ENCODE data around the gene TMEM250.

TMEM250 gene

DNA sequence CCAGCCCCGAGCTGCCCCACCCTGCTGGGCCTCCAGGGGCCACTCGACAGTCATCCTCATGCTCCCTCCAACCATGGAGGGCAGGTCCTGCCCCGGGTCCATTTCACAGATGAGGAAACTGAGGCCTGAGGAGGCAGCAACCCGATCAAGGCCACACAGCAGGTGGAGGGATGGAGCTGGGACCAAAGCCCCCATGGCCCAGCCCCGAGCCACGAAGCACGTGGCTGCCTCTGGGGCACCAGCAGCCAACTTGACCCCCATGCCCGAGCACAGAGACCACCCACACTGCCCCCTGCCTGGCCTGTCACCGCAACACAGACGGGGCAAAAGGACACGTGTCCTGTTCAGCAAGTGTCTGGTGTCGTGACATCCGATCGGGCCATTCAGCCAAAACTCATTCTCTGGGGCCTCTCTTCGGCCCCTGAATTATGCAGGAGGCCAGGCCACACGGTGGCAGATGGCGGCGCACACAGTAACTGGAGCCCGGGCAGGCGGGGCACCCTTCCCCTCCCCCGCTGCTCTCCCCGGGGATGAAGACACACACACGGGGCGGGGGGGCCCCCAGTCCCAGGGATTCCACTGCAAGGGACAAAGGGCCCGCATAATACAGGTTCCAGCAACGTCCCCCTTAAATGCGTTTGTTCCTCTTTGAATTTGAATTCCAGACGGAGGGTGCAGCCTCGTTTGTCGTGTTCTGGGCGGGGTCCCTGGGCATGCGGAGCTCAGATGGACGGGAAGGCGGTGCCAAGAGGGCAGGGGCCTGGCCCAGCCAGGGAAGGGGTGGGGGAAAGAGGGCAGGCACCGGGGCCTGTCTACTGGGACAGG, 29.4 kb upstream of the TMEM250 start:
- DNase-seq (ENCODE audit: low spot score) = no peak

DNA sequence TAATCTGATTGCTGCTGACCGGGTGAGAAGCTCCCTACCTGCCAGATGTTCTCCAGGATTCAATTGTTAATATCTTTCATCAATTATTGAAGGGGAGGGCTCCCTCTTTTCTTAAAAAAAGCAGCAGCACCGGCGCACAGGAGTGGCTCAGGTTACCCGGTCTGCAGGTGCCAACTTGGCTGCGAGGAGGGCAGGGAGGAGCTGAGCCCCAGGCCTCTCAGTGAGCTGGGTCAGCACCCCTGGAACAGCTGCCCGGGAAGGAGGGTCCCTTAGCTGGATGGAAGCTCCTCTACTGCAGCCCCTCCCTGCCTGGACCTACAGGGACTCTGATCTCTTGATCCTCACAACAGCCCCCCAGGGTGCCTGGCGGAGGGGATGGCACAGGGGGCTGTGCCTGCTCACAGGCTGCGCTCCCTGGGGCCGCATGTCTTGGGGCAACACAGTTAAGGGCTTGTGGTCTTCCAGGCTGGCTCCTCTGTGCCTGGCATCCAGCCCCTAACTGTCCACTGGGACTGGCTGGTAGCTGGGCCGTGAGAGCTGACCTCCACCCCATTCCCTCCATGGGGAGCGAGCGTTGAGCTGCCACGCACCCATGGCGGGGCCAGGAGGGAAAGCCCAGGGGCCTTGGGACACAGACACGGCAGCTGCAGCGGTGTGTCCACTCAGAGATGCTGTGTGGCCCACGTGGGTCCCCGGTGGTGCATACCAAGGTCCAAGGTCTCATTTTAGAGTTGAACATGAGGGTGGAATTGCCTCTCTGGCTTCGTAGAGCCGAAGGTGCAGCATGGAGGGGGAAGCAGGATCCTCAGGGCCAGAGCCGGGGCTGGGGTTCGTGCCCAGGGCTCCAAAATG, 28.6 kb upstream of the TMEM250 start:
- no peak for DNase-seq (ENCODE audit: low spot score)

DNA sequence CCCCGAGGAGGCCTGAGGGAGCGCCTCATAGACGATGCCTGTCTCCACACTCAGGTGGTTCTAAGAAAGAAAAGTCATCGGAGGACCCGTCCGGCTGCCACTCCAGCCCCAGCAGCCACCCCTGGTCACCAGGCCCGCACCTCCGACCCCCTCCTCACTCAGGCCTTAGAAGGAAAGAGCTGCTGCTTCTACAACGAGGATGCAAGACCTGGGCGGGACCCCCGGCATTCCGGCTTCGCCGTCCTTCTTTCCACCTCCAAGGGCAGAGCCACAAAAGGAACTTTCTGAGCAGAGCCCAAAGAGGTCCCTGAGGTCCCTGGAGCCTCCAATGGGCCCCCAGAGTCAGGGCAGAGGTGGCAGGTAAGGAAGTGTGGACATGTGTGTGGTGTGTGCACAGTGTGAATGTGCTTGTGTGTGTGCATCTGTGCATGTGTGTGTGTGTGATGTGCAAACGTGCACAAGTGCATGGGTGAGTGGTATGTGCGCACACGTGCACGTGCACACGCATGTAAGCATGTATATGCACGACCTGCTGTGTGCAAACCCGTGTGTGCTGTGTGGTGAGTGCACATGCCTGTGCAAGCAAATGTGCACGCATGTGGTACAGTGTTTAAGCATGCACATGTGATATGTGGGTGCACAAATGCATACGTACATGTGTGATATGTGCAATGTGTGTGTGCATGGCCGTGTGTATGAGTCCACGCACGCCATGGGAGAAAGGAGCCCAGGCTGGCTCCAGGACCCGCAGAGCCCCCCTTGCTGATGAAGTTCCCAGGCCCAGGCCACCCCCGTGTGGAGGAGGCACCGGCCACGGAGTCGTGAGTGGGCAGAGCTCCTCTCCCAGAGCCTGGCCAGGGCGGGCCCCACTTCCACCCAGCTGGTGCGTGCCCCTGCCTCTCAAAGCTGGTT, 27.7 kb upstream of the TMEM250 start:
- no peak for DNase-seq (ENCODE audit: low spot score)

DNA sequence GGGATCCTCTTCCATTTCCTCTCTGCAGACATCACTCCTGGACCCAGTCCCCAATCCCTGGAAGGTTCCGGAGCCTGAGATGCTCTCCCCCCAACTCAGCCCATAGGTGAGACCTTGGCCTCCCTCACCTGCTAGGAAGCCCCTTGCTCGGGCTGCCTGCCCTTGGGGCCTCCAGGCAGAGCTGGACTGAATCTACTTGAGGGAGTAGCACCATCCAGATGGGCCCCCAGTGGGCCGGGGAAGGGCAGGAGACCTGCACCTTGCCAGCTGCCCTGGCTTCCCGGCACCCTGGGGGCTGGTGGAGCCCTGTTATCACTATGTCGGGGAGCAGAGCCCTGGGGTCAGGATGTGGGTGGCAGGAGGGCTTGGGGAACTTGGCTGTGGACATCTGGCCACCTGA, 26.9 kb upstream of the TMEM250 start:
- no peak for DNase-seq (ENCODE audit: low spot score)

DNA sequence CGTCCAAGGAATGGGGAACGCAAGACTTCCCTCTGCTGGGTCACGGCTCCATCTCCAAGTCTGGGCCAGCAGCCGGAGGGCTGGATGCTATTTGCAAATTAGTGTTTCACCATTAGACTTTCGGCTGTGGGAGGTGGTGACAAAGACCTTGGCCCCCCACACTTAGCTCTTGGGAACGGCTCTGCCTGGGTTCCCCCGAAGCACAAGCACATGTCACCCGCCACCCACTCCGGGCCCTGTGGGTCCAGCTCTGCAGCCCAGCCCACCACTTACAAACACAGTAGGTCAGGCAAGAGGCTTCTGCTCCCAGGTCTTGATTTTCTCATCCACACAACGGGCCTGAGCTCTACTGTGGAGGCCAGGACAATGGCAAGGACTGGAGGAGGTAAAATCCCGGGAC, 25.8 kb upstream of the TMEM250 start:
- DNase-seq (ENCODE audit: low spot score) = no peak

DNA sequence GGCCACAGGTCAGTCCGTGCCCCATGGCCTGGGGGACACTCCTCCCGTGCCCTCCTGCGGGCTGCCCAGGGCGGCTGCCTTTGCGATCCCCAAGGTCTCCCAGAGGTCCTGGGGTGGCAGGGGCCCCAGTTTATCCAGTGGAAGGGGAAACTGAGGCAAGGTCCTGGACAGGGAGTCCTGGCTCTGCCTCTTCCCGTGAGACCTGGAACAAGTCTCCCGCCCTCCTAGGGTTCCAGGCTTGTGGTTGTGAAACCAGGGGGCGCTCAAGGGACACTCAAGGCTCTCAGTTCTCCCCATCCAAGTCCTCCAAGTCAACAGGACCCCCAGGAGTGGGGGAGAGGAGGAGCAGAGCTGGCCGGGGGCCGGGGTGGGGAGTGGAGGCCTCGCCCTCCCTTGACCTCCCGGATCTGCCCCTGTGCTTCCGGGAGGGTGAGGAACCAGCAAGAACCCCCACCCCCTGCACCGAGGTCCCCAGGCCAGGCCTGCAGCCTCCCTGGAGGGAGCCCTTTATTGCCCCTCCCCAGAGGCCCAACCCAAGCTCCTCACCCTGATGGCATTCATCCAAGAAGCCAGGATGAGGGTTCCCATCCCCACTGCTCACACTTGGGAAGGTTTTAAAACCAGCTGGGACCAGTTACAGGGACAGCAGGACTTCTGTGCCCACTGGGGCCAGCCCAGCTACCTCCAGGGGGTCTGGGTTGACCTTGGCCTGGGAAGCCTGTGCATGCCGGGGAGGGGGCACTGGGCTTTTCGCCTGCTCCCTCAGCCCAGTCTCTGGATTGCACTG, 24.7 kb upstream of the TMEM250 start:
- DNase-seq (ENCODE audit: low spot score) = peak; percentile 79

DNA sequence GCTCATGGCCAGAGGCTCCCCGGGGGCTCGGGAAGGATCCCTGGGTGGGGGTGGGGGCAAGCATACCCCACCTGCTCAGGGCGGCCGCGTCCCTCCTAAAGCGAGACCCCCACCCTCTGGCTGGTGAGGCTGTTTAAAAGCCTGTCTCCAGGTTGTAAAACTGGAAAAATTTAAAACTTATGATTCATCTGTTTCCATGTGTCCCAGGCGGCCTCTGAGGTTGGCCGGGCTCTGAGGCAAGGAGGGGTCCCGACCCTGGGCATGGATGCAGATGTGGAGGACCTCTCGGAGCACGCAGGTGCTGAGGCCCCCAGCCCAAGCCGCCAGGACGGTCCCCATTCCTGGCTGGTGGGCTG, 24.2 kb upstream of the TMEM250 start:
- no peak for DNase-seq (ENCODE audit: low spot score)

DNA sequence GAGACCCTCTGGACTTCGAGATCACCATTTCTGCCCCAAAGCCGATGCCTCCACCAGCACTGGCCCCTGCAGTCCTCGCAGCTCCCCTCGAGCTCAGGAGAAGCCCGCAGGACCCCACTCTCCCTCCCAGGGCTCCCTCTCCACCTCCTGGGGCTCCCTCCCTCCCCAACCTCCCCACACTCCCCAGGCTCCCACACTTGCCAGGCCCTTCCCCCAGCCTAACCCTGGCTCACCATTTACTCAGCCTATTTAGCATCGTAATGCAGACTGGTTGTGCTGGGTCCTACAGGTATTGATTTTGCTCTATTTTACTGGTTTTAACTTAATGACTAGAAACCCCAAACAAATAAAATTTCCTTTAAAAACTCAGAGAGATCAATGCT, 23.7 kb upstream of the TMEM250 start:
- DNase-seq (ENCODE audit: low spot score) = no peak

DNA sequence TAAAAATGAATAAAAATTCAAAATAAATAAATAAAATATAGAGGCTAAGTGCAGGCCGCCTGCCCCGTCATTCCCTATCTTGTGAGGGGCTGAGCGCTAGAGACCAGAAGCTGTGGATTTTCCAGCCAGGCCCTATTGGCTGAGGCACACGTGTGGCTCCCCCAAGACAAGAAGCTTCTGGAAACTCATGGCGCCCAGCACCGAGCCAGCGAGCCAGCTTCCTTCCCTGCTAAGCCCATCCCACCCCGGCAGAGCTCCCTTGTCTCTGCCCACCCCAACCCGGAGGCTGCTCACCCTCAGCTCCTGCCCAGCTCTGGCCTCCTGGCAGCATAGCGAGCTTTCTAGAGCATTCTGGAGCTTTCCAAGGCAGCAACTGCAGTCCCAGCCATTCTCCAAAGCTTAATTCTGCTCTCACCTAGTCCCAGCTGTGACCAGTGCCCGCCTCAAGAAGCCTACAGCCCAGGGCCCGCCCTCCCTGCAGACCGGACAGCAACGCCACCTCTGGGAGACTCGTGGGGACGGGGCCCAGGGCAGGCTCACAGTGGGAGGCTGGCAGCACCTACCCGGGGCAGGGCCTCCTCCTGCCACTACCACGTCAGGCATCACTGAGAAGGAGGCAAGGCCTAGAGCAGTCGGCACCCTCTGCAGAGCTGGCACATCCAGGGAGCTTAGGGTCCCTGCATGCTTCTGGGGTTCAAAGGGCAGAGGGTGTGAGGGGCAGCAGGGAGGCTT, 23.2 kb upstream of the TMEM250 start:
- DNase-seq (ENCODE audit: low spot score) = no peak

DNA sequence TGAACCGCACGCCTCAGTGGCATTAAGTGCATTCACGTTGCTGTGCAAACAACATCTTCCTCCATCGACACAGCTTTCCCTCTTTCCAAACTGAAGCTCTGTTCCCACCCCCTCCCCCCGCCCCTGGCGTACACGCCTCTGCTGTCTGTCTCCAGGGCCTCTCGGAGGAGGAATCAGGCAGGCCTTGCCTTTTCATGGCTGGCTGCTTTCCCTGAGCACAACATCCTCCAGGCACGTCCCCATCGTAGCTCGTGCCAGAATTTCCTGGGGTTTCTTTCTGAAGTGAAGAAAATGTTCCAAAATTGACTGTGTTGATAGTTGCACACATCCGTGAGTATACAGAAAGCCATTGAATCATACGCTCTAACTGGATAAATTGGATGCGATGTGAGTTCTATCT, 22.3 kb upstream of the TMEM250 start:
- no peak for DNase-seq (ENCODE audit: low spot score)

DNA sequence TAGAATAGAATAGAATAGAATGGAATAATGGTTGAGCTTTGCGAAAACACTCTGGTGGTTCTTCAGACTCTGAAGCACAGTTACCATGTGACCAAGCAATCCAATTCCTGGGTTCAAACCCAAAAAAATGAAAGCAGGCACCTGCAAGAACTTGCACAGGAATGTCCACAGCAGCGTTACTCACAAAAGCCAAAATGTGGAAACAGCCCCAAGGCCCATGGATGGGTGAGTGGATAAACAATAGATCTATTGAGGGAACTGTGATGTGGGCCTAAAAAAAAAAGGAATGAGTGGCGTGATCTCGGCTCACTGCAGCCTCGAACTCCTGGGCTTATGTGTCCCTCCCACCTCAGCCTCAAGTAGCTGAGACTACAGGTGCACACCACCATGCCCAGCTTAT, 21.4 kb upstream of the TMEM250 start:
- no peak for DNase-seq (ENCODE audit: low spot score)

DNA sequence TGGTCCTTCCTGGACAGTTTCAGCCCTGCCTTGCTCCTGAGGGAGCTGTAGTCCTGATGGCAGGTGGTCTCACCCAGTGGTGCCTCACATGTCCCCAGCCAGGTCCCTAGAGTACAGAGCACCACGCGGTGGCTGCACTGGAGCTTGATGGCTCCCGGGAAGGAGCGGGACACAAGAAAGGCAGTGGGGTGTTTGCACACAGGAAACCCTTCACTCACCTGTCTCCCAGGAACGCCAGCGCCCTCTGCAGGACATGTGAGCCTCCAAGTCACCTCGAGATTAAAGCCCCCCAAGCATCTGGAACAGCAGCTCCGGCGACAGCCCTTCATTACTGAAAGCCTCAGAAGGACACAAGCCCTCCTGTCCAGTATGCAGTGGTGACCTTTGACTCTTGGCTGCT, 19.9 kb upstream of the TMEM250 start:
- peak; percentile 81 for DNase-seq (ENCODE audit: low spot score)

DNA sequence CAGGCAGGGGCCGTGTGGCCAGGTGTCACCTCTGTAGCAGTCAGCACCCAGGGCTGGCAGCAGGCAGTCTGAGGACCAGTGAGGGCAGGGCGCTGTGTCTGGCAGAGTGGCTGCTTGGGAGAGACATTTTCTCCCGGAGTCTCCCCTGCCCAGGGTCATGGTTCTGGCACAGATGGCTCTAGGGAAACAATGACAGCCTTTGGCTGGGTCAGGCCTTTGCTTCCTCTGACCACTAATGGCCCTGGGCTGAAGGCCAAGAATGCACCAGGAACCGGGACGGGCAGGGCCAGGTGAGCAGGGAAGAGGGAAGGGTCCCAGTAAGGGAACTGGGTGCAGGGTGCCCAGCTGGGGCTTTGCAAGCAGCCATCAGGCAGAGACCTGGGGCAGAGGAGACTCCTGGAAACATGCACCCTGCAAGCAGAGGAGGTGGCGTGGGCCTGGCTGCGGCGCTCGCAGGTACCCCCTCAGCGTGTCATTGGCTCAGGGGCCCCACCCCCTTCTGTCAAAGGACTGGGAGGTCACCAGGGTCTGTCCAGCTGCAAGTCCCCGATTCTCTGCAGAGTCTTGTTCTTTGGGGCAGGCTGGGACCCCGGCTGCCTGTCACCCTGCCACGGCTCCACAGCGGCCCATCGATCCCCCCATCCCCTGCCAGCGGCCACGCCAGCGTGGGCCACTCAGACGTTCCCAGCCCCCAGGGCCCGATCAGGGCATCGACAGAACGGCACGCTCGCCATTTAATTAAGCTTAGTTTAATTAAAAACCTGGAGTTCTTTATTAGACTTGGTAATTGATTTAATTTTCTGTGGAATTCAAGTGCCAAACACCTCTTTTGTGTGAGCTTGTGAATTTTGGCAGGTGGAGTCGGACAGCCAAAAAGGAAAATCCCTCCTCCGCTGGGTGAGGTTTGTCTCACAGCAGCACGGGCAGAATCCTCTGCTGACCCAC, 18.9 kb upstream of the TMEM250 start:
- no peak for DNase-seq (ENCODE audit: low spot score)

DNA sequence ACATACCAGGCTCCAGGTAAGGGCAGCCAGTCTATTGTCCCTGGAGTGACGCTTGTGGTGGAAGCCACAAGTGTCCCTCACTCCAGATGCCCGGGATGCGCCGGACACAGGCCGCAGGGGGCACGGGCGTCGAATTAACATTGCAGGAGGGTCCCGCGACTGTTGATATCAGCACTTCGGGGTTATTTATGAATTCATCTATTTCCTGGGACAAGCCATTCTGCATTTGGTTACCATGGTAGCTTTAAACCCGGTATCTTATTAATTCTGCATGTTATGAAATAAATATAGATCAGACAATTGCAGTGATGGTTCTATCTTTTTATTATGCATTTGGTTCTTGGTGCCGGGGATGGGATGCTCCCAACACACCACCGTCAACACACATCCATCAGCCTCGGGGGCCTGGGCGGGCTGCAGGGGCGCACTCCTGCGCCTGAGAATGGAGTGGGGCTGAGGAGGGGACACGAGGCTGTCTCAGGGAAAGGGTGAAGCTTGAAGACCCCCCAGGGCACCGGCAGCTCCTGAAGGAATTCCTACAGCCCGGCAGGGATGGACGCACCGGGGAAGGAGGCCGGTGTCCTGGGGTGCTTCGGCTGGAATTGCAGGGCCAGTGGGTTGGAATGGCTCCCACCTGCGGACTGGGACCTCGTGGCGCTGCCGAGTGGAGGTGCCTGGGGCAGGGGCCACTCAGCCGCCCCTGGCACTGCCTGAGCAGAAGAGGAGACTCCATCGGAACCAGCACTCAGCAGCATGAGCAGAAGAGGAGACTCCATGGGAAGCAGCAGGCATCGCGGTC, 17.7 kb upstream of the TMEM250 start:
- DNase-seq (ENCODE audit: low spot score) = no peak

DNA sequence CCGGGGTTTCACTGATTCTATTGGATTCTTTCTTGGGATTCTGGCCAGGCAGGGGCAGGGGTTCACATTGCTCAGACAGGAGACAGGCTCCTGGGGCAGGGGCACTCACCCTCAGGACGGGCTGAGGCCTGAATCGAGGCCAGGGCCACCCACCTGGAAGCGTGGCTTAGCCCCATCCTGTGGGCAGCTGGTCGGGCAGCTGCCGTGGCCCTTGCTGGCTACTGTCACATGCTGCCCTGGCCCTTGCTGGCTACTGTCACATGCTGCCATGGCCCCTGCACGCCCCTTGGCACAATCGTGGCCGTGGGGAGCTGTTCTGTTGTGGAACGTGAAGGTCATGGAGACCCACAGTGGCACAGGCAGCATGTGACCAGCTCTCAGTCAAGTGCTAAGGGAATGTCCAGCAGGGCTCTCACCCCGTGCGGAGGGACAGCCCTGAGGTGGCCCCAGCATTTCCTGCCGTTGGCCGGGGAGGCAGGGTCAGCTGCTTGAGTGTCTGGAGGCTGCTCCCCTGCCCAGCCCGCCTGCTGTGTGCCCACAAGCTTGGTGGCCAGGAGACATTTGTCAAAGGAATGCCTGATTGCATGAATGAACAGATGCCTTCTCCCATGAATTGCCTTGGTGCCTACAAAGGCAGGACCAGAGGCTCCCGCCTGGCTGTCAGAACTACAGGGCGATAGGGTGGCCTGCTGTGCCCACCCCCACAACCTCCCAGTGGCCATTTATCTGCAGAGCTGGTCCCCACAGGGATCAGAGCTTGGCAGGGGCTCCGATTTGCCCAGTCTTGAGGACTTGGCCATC, 16.9 kb upstream of the TMEM250 start:
- no peak for DNase-seq (ENCODE audit: low spot score)

DNA sequence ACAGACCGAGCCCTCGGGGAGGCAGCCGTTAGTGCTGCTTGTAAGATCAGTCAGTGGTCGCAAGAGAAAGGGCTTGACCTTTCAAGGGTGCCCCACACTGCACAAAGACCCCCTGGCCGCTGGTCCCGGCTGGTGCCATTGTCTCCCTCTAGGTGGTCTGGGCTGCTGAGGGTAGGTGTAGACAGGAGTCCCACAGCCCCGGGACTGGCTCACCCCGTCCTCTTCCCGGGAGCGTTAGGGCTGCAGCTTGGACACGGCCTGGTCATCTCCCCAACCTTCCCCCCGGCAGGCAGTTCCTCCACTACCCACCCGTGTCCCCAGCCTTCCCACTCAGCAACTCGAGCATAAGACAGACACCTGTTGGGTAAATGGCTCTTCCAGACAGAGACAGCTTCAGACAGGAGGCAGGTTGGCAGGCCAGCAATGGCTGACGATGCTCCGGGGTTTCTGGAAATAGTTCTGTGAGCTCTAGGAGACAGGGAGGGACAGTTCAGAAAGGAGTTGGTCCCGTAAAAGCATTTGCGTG, 15.3 kb upstream of the TMEM250 start:
- DNase-seq (ENCODE audit: low spot score) = no peak

DNA sequence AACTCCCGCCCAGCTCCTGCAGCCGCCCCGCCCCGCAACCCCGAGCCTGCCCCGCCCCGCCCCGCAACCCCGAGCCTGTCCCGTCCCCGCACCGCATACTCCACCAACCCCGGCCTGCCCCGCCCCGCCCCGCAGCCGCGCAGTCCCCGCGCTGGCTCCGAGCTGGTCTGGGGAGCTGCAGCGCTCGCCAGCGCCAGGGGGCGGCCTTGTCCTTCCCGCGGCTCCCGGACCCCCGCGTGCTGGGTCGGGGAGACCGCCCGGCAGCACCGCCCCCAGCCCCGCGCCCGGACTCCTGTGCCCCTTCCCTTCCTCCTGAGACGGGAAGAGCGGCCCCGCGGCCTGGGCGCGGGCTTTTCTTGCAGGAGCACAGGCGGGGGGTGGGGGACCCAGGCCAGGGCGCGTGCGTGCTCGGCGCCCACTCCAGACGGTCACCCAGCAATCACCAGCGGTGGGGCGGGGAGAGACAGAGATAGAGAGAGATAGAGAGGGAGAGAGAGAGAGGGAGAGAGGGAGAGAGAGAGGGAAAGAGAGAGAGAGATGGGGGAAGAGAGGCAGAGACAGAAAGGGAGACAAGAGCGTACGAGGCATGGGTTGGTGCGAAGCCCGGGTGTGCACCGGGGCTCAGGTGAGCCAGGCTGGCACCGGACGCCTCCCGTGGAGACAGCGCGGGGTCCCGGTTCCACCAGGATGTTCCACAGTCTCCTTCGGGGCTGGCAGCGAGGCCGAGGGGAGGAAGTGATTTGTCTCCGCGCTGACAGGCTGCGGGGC, 14.7 kb upstream of the TMEM250 start:
- peak; percentile 87 for DNase-seq (ENCODE audit: low spot score)

All from ecto neural progenitor cell (in vitro differentiated cells).